ENCODE results near the gene GRIK3.
"Not testable (repeated sequence)": the region's sequence is repeated elsewhere in the genome, so short reads cannot be mapped to it uniquely, and the experiment has no call there.

GRIK3 gene

DNA sequence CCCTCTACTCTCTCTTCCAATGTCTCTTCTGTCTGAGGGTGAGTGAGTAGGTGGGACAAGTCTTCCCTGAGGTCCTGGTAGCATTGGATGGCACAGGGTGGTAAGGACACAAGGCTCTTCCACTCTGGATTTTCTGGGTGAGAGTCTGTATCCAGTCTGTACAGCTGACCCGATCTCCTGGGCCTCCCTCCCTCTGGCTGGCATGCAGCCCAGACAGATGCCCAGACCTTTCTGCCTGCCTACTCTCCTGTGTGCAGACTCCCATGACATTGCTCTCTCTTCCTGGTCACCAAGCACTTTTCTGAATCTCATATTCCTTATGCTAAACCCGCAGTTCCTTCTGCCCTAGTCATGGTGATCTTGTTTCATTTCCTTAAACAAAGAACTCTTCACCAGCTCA is 100.3 kb downstream of the GRIK3 start:
- DNase-seq = no peak

DNA sequence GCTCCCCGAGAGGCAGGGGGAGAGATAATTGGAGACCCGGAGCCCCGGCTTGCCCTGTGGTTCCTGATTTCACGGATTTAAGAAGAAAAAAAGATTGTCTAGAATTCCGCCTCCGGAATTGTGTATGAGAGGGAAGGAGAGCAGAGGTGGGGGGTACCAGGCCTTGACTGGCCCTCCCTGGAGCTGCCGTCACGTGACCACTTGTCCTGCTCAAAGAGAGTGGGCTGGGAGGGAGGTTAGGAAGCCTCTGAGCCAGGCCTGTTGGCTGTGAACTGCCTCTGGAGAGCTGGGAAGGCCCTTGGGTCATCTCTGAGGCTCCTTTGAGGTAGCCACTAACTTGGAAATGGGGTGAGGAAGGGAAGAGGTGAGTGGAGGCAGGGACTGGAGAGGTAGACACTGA is 106.5 kb downstream of the GRIK3 start:
- no peak for DNase-seq

DNA sequence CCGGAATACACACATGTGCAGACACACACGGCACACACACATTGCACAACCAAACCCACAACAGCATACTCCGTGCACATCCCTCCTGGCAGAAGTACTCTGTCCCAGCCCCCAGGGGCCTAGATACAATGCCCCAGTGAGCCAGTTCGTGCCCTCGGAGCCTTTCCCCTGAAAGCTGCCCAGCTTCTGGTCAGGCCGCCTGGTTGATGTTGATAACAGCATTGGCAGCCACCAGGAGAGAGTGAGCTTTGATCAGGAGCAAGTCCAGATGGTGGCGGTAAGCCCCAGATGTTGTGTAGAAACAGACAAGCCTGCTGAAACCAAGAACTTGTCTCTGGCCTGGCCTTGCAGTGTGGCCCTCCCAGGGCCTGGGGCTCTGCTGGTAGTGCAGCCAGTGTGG is 109.1 kb downstream of the GRIK3 start:
- no peak for DNase-seq

DNA sequence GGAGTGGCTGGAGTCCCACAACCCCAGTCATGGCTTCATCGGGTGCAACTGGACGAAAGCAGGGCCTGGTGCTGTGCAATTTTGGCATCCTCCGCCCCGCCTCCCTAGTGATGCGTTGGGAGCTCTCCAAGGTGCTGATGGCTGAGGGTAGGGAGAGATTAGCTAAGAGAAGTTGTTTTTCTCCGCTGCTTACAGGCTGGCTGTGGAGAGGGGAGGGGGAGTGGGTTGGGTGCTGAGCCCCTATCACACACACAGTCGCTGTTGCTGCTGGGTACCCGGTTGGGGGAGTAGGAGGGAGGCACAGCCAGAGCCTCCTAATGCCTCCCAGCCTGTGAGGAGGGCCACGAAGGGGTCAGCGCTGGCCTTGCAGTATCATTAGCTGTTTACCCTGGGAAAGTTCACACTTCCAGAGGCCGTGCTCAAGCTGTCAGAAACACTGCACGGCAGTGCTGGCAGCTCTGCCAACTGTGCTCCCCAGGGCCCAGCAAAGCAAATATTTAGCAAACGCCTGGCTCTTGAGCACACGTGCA is 110.0 kb downstream of the GRIK3 start:
- peak; percentile 7 for DNase-seq

DNA sequence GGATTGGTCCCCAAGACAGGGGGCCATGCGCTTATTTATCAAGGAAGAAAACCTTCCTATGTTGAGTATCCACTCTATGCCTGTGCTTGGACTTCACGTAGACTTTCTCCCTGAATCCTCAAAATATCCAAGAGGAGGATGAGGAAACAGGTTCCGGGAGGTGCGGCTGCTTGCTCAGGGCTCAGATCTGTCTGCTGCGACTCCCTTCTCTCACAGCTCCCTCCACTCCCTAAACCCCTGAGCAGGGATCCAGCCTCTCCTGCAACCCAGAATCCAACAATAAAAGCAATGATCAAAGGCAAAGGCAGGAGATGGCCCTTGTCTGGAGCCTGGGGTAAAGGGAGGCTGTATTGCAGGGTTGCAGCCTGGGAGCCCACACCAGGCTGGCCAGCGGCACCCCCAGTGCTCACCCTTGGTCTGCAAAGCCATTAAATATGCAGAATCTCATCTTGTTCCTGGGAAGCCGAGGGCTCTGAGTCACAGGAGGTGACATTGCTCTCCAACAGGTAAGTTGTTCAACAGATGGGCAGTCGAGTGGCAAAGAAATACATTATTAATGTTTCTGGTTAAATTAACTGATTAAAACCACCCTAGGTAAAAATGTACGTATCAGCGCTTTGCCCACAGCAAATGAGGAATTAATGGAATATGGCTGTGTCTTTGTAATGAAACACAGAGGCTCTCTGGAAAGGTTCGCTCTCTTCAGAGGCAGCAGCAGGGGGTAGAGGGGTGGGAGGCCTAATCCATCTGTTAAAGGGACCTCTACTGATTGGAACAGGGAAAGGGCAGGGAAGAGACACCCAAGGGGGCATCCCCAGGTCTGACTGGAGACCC is 111.5 kb downstream of the GRIK3 start:
- DNase-seq = no peak

DNA sequence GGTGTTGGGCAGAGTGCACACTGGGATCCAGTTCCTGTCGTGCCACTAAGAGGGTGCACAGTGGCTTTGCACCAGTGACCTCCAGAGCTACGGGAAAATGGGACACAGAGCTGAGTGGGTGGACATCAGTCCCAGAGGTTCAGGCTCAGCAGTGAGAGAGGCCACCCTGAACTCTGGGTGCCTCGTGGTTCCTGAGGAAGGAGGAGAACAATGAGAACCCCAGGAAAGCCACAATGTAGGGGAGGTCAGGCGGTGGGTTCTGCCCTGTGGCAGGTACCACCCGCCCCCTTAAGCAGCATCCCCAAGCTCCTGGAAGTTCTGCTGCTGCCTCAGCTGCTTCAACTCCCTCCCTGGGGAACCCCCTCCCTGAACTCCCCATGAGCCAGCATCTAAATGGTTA is 112.2 kb downstream of the GRIK3 start:
- DNase-seq = no peak

DNA sequence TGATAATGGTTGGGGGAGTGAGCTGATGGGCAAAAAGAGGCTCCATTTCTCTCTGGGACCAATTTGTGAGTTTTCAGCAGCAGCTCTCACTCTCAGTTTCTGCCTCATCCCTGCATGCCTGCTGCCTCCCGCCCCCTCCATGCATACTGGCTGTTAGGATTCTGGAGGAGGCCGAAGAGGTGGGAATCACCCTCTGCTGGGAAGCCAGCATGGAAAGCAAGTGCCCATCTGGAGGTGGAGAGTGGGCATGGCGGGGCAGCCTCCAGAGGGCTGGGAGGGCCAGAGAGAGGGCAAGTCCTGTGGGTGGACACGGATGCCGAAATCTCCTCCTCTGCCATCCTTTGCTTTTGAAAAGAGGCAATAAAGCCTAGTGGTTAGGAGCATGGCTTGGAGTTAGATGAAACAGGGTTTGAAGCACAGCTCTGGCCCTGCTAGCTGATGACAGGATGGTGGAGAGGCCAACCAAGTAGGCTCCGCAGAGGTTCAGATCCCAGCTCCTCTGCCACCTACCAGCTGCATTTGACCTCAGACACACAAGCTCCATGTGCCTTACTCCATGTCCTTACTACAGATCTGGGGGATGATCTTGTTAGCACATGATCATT is 113.4 kb downstream of the GRIK3 start:
- DNase-seq = no peak

DNA sequence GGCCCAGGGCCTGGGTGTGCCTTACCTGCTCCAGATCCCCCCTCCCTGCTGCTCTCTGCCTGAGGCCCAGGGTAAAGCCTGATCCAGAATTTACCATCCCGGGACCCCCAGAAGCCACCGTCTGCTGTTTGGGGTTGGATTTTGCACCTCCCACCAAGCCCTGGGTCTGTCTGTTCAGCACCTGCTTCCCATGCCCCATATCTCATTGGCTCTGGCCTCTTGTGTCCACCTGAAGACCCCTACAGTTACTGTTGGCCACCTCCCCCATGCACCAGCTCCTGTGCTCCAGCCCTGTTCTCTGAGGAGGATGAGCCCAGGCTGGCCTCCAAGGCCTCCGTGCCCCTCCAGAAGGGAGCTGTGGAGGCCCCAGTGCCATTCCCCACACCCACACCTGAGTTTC is 113.9 kb downstream of the GRIK3 start:
- no peak for DNase-seq

DNA sequence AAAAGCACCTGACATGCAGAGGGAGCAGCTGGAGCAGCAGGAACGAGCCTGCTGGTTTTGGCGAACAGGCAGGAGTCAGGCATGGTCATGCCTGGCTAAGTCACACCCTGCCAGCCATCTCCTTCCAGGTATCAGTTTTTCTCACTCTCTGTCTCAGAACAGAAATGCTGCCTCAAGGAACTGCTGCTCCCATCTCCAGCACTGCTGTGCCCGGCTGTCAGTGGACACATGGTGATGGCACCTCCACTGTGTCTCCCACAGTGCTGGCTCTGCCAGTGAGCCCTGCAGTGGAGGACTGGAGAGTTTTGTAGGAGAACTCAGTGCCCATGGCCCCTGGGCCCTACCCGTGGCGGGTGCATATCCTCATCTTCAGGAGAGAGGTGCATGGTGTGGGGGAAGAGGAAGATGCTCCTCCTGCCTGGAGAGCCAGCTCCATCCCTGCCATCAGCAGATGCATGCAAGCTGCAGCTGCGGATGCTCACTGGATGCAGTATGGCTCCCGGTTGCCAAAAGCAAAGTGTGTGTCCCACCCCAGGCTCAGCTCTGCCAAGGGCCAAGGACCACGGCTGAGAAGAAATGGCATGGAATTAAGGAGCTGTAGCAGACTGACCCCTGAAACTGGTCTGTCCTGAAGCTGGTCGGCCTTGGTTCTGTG is 114.7 kb downstream of the GRIK3 start:
- DNase-seq = no peak

DNA sequence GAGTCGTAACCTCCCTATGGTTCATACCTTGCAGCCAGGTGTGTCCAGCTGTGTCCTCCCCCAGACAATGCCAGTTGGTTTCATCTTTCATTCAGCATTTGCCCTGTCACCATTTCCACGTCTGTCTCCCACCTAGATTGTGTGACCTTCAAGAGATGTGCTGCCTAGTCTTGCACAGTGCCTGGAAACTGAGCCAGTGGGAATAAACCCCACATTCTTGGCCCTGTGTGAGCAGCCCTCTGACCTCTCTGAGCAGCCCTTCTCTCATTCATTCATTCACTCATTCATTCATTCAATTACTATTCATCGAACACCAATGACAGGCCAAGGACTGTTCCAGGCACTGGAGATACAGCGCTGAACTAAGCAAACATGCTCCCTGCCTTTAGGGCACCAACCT is 115.7 kb downstream of the GRIK3 start:
- DNase-seq = no peak

DNA sequence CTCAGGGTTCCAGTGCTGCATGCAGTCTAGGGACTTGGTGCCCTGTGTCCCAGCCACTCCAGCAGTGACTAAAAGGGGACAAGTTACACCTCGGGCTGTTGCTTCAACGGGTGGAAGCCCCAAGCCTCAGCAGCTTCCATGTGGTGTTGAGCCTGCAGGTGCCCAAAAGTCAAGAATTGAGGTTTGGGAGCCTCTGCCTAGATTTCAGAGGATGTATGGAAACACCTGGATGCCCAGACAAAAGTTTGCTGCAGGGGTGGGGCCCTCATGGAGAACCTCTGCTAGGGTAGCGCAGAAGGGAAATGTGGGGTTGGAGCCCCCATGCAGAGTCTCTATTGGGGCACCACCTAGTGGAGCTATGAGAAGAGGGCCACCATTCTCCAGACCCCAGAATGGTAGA is 117.8 kb downstream of the GRIK3 start:
- not testable (repeated sequence) for DNase-seq

DNA sequence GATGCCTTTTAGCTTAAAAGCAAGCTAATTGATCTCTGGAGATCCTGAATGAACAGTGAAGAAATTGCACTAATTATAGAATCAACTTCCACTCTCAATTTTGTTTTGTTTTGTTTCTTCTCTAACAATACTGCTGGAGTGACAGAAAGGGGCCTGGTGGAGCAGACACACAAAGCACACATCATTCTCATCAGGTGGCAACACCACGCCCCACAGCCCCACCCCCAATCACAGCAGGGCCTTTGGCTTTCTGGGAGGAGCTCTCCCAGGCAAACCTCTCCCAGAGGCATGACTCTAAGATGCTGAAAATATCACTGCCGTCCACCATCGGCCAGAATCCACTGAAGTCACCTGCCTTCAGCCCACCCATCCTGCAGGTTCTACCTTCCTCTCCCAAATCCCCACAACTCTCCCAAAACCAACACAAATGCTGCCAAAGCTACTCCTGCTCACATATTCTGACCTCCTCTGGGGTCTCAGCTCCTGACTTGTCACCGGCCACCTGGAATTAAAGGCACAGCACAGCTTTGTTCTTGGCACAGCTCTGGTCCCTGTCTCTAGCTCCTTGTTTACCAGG is 120.7 kb downstream of the GRIK3 start:
- no peak for DNase-seq

DNA sequence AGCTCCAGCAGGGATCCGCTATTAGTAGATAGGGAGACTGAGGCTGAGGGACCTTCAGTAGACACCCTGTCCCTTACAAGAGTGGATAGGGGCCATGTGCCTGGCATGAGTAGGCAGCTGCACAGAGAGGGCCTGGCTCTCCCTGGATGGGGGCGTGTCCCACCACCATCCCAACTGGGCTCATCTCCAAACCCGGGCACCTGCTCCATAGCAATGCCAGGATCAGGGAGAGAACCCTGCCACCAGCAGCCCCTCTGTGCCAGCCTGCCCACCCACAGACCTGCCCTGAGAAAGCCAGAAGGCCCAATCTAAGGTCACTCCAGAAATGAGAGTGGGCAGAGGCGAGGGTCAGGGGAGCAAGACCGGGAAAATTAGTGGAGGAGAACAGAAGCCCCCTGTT is 121.3 kb downstream of the GRIK3 start:
- DNase-seq = no peak

DNA sequence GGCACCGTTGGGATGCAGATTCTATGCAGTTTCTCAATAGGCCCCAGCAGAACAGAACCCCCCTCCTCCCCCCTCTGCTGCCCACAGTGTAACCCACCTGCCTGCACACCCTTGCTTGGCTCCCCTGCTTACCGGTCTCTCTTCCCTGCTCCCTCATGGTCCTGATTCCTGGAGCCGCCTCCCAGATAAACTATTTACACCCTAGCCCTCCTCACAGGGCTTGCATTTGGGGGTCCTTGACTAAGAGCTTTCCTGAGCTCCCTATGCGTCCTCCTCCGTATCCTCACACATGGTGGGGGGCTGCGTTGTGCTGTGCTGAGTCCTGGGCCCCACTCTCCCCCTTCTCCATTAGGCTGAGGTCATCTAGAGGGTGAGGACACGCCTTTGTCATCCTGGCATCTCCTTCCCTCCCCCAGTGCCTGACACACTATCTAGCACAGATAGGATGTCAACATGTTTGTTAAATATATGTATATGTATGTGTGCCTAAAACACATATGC is 121.9 kb downstream of the GRIK3 start:
- no peak for DNase-seq

DNA sequence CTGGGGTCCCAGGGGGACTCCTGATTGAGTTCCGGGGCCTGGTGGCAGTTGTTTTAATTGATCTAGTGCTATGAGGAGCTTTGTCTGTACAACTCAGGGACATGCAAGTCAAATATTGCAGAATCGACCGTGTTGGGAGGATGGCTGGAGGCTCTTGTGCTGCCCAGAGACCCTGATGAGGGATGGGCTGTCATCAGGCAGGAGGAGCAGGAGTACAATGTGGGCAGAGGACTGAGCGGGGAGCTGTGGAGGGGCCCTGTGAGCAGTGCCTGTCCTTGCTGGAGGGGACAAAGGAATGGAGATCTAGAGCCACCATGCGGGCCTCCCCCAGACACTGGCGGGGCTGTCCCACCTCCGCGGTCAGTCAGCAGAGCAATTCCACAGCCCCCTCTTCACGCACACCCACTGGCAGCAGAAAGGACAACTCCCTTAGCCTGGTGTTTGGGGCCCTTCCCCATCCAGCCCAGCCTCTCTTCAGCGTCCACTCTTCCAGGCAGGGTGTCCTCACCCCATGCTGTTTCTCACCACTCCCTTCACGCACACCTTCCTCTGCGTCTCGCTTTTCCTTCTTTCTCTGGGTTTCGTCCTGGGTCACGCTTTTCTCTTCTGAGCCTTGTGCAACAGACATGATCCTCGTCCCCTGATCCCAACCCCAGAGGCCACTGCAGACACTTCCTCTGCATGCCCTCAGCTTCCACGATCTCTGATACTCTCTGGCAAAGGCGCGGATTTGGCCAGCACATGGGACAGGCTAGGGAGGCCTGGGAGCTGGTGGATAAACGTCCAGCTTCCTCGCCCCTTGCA is 122.6 kb downstream of the GRIK3 start:
- no peak for DNase-seq

DNA sequence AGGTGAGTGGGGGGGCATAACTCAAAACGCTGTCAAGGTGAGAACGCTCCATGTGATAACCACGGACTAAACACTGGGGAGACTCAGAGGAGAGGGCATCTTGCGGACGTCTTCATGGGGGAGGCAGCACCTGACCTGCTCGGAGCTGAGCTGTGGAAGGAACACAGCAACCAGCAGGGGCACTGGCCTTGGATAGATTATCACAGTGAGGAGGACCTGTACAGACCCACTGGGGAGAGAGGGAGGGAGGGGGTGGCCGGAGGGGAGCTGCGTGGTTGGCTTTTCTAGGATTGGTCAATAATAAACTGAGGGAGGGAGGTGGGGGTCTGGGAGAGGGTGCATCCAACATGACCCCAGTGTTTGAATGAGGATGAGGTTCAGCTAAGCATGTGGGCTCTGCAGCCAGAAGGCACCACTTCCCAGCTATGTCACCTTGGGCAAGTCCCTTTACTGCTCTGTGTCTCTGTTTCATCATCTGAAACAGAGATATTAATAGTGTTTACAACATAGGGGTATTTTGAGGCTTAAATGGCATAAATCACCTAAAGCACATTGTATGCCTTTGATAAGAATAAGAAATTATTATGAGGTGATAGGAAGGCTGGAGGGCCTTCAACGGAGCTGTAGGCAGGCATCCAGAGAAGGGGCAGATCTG is 123.3 kb downstream of the GRIK3 start:
- no peak for DNase-seq

DNA sequence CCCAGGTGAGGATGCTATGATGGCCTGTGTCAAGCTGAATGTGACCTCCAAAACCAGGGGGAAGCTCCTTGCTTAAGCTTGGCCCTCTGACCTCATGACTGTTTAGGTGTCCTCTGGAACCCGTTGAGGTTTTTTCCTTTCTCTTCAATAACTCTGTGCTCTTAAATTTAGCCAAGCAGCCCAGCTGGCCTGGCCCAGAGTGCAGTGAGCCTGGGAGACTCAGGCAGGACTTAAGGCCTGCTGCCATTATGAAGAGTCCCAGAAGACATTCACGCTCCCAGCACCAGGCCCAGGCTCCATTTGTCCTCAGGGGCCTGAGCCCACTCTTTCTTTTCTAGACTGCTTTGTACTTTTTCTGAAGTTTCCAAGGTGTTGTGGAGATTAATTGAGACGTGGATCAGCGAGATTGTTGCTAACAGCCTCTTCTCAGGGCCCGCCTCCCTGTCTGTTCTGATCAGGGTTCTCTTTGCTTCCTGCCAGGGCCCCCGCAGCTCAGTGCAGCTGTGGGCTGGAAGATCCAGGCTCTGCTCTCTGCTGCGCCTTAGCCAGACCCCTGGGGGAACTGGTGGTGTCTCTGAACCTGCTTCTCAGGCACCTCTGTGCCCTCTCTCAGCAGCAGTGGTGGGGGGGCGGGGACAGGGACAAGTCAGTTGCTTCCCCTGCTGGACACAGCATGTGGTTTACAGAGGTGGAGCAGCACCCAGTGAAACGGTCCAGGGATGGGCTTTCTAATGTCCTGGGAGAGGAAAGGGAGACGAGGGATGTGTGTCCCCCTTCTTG is 124.2 kb downstream of the GRIK3 start:
- no peak for DNase-seq

DNA sequence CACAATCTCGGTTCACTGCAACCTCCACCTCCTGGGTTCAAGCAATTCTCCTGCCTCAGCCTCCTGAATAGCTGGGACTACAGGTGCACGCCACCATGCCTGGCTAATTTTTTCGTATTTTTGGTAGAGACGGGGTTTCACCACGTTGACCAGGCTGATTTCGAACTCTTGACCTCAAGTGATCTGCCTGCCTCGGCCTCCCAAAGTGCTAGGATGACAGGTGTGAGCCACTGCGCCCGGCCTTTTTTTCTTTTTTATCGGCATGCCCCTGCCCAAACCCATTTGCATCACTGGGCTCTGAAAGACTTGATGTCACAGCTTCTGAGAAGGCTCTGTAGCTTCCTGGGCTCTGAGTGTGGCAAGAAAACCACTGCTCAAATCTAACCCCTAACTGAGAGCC is 125.0 kb downstream of the GRIK3 start:
- not testable (repeated sequence) for DNase-seq

DNA sequence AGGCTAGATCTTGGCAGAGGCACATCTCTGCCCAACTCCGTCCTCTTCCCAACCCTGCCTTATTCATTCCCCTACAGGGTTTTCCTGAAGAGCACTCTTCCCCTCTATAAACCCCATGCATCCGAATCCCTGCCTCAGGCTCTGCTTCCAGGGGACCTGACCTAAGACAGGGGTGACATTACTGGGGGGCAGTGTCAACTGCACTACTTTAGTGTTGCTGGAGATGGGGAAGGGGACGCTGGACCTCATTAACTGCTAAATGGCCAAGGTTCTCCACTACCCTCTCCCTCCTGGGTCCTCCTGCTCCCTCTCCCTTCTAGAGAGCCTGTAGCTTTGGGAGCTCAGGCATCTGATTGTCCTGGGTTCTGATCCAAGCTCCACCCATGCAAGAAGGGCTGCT is 126.2 kb downstream of the GRIK3 start:
- no peak for DNase-seq

DNA sequence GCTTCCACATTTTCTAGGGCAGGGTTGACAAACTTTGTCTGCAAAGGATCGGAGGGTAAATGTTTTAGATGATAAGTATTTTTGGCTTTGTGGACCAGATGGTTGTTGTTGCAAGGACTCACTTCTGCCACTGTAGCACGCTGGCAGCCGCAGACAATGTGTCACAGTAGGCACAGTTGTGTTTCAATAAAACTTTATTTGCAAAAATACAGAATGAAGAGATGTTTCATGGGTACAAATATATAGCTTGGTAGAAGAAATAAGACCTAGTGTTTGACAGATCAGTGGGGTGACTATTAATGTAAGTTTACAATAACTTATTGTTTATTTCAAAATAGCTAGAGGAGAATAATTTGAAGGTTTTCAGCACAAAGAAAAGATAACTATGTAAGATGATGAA is 127.8 kb downstream of the GRIK3 start:
- DNase-seq = no peak

DNA sequence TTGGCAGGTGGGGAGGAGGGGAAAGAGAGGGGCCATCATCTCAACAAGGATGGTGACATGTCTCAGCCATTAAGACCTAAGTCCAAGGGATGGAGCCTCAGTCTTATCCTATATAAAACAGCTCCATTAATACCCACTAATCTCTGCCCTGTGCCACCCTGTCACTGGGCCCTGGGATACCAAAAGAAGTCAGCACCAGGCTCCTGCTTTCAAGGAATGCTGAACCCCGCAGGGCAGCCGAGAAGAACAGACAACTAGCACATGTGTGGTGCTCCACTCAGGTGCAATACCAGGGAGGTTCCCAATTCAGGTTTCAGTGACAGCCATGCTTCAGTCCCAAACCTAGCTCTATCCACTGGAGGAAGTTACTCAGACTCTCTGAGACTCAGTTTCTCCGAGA is 128.4 kb downstream of the GRIK3 start:
- no peak for DNase-seq
